Sigmoid colon (tissue), 7 donors: ENCODE data around the gene YWHAG. TPM values are rescaled to one million over a fixed set of nuclear protein-coding genes. Genes with fewer than 3 reads are reported as not detected.
A peak's percentile ranks its signal among the peaks of the same experiment; 100 is the strongest.

Experiments
- DNase-seq: peaks from one replicate; pipeline ENCODE4 v3.0.0-alpha.2; 2019
- H3K27ac ChIP-seq, 4 donors: fragments of 200-600 bp; sonication (generic); one replicate each; pipeline ENCODE4 v1.5.1; 2016 to 2019; ENCODE audit warnings: mild to moderate bottlenecking in 1 of 4
- H3K27me3 ChIP-seq, 3 donors: fragments of 200-600 bp; sonication (generic); one replicate each; pipeline ENCODE4 v1.5.1; 2019; ENCODE audit warnings: mild to moderate bottlenecking in 1 of 3
- H3K36me3 ChIP-seq, 4 donors: fragments of 200-600 bp; sonication (generic); one replicate each; pipeline ENCODE4 v1.5.1; 2016 to 2019
- H3K4me1 ChIP-seq, 4 donors: fragments of 200-600 bp; sonication (generic); one replicate each; pipeline ENCODE4 v1.5.1; 2017 to 2019
- H3K4me3 ChIP-seq, 4 donors: fragments of 200-600 bp; sonication (generic); one replicate each; pipeline ENCODE4 v1.5.1; 2017 to 2019; ENCODE audit warnings: mild to moderate bottlenecking in 2 of 4, moderate library complexity in 1 of 4
- H3K9me3 ChIP-seq, 4 donors: fragments of 200-600 bp in 3 of 4; sonication (generic) in 3 of 4; one replicate each; pipeline versions ENCODE4 v1.5.1 to v1.6.1; 2013 to 2019
- EP300 ChIP-seq, 4 donors: sonication (generic); formaldehyde crosslinking; IDR thresholded peaks; one replicate each; pipeline ENCODE4 v1.6.1; 2017; ENCODE audit warnings: antibody characterized with exemption in 4 of 4
- POLR2A ChIP-seq, 2 donors: fragments of 450-650 bp; IDR thresholded peaks; one replicate each; pipeline ENCODE4 v1.6.1; 2016; ENCODE audit warnings: antibody characterized with exemption in 2 of 2, mild to moderate bottlenecking in 2 of 2, moderate library complexity in 2 of 2
- POLR2AphosphoS5 ChIP-seq, 4 donors: sonication (generic); formaldehyde crosslinking; IDR thresholded peaks; one replicate each; pipeline ENCODE4 v1.6.1; 2017; ENCODE audit warnings: antibody characterized with exemption in 4 of 4
- WGBS, 2 donors: extraction: QIAGEN DNeasy Blood & Tissue Kit; methylation state at CpG; one replicate each; pipeline ENCODE4 v1.1.7; 2013; 5-methylcytosine and 5-hydroxymethylcytosine counted together
- intact Hi-C: fragments of 100-400 bp; cut with DNase I; formaldehyde crosslinking; loops from one replicate; pipeline ENCODE4 v1.15.1; 2023
- polyA plus RNA-seq, 3 donors: library from polyadenylated mRNA; stranded (reverse); fragments of 200-250 nt; gene quantifications; one replicate each; pipeline ENCODE4 v1.2.3, GENCODE V29; 2013
- total RNA-seq, 4 donors: library from RNA; depleted of rRNA; stranded (reverse); fragments of >200 nt; gene quantifications; one replicate each; pipeline ENCODE4 v1.1.0, GENCODE V29; 2016
- TF ChIP-seq, protein P1 (sequence below), 4 experiments: fragments of 450-650 bp in 3 of 4; fragments of 200-600 bp in 1 of 4; IDR thresholded peaks; one replicate each; pipeline ENCODE4 v1.5.1; 2016 to 2019; ENCODE audit warnings: antibody characterized with exemption in 4 of 4, mild to moderate bottlenecking in 3 of 4, moderate library complexity in 2 of 4
- donor health status: healthy with polysubstance abuse.
- donor health status: Bipolar disorder and iron deficiency.
- donor health status: healthy.

The YWHAG gene
- total and polyA plus RNA-seq, 7 donors = 42.5 to 64.0 (median 54.2) TPM

DNA sequence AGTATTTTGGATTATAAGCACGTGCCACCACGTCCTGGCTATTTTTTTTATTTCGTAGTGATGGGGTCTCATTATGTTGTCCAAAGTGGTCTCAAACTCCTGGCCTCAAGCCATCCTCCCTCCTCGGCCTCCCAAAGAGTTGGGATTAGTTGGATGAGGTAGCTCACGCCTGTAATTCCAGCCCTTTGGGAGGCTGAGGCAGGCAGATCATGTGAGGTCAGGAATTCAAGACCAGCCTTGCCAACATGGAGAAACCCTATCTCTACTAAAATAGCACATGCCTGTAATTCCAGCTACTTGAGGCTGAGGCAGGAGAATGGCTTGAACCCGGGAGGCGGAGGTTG is 21.8 kb upstream of the YWHAG start:
- intact Hi-C loops = no loop called here
- Histone ChIP-seq H3K9me3 (no peaks in the 10 kb centered on the region), H3K4me3 (peak overlapping the region; percentile 16 to 48 (median 43)), H3K36me3 (no peaks in the 10 kb centered on the region), H3K27me3 (no peaks in the 10 kb centered on the region), H3K27ac (peak overlapping the region; percentile 87 to 92 (median 88)), H3K4me1 (peaks cover 0 to 16% (median 13%) of the 10 kb centered on the region in 4 donors)
- TF ChIP-seq, protein P1, sequence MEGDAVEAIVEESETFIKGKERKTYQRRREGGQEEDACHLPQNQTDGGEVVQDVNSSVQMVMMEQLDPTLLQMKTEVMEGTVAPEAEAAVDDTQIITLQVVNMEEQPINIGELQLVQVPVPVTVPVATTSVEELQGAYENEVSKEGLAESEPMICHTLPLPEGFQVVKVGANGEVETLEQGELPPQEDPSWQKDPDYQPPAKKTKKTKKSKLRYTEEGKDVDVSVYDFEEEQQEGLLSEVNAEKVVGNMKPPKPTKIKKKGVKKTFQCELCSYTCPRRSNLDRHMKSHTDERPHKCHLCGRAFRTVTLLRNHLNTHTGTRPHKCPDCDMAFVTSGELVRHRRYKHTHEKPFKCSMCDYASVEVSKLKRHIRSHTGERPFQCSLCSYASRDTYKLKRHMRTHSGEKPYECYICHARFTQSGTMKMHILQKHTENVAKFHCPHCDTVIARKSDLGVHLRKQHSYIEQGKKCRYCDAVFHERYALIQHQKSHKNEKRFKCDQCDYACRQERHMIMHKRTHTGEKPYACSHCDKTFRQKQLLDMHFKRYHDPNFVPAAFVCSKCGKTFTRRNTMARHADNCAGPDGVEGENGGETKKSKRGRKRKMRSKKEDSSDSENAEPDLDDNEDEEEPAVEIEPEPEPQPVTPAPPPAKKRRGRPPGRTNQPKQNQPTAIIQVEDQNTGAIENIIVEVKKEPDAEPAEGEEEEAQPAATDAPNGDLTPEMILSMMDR (IDR thresholded peaks at IDR 0.05) = no peak
- TF ChIP-seq POLR2AphosphoS5 (IDR thresholded peaks at IDR 0.05) (no peak), POLR2A (IDR thresholded peaks at IDR 0.05) (no peak)
- no peak for DNase-seq
- 80 to 81% methylated on average over 7 of the region's 7 CpGs for WGBS, 2 donors

DNA sequence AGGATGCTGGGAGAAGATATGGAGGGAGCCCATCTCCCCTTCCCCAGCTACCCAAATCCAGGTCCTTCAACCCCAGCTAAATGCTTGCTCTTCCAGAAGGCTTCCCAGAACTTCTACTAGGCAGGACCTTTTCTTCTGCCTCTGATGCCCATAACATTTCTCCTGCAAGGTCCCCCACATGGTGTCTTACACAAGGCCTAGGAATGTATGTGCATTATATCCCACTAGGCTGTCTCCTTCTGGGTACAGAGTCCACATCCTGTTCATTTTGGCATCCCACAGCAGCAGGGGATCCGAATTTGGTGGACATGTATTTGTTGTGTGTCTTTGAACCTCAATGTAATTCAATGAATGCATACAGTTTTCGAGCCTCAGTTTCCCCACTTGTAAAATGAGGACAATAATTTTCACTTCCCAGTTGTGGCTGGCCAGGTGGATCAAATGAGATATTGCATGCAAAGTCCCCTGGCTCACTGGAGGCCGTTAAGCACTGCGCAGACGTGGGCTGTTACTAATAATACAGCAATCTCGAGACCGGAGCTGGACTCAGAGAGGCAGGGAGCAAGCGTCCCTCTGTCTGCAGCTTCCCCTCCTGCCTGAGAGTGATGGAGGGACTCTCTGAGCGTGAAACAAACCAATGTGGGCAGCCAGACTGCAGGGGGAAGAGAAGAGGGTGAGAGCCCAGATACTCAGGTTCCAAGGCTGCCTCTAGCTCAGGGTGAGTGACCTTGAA is 18.6 kb upstream of the YWHAG start:
- H3K4me3 ChIP-seq = no peak overlapping the region
- DNase-seq = no peak
- intact Hi-C loops = no loop called here
- peaks cover 0 to 29% (median 24%) of the 10 kb centered on the region in 4 donors for H3K4me1 ChIP-seq
- H3K9me3 ChIP-seq = no peaks in the 10 kb centered on the region
- no peaks in the 10 kb centered on the region for H3K27me3 ChIP-seq
- peak overlapping the region in 1 of 4 donors; percentile 34 for H3K27ac ChIP-seq
- no peak for TF ChIP-seq POLR2AphosphoS5 (IDR thresholded peaks at IDR 0.05)
- 80% methylated on average over 9 of the region's 9 CpGs for WGBS, 2 donors
- H3K36me3 ChIP-seq = no peaks in the 10 kb centered on the region

DNA sequence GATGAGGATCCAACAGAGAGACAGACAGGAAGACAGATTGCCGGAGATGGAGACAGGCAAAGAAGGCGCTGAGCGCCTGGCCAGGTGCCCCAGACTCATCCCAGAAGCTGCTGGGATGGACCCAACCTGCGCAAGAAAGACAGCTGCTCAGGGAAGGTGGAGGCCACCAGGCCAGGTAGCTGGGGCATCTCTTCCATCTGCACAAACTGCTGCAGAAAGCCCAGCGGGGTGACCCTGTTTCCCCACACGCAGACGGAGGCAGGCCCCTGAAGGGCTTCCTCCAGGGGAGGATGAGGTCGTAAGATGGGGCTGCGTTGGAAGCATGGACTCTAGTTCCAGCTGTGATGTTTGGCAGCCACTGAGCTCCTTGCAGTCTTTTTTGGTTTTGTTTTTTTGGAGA is 16.5 kb upstream of the YWHAG start:
- H3K27me3 ChIP-seq = no peaks in the 10 kb centered on the region
- H3K27ac ChIP-seq = no peak overlapping the region
- no peak overlapping the region for H3K4me3 ChIP-seq
- TF ChIP-seq POLR2A (IDR thresholded peaks at IDR 0.05) = no peak
- no peak for TF ChIP-seq POLR2AphosphoS5 (IDR thresholded peaks at IDR 0.05)
- TF ChIP-seq, protein P1 (IDR thresholded peaks at IDR 0.05) = no peak
- TF ChIP-seq EP300 (IDR thresholded peaks at IDR 0.05) = no peak
- peaks cover 0 to 24% (median 18%) of the 10 kb centered on the region in 4 donors for H3K4me1 ChIP-seq
- DNase-seq = no peak
- H3K36me3 ChIP-seq = no peaks in the 10 kb centered on the region
- 91% methylated on average over 9 of the region's 9 CpGs for WGBS, 2 donors
- H3K9me3 ChIP-seq = no peaks in the 10 kb centered on the region
- intact Hi-C loops = no loop called here

DNA sequence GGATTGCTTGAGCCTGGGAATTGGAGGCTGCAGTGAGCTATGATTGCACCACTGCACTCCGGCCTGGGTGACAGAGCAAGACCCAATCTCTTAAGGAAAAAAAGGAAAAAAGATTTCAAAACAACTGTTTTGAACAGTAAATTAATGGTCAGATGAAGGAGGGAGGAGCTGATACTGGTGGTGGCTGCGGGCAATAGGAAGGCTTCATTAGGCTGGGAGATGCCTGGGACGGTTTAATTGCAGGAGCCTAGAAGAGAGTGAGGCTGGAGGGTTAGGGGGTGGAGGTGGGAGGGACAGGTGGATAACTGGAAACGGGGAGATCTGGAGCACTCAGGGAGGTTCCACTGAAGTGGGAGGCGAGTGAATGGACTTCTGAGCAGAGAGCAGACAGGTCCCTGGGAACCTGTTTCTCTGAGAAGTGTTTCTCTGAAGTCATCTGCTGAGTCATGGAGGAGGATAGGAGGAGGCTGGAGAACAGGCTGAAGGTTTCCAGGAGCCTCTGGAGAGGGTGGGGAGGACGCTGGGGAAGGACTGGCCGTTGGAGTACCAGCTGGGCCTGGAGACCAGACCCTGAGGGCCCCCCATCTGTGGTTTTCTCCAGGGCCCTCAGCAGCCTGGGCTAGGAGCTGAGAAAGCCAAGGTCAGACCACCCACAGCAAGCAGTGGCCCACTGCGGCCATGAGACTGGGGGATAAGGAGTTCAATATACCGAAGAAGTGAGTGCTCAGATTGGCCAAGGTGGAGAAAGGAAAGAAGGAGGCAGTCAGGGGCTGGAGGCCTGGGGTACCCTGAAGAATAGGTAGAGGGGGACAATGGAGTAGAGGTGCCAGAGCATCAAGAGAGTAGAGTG is 14.4 kb upstream of the YWHAG start:
- TF ChIP-seq, protein P1 (IDR thresholded peaks at IDR 0.05) = no peak
- TF ChIP-seq POLR2AphosphoS5 (IDR thresholded peaks at IDR 0.05) (peak in 3 of 4 donors; percentile 19 to 53 (median 34)), POLR2A (IDR thresholded peaks at IDR 0.05) (no peak), EP300 (IDR thresholded peaks at IDR 0.05) (peak in 1 of 4 donors; percentile 58)
- intact Hi-C loops = no loop called here
- no peak for DNase-seq
- H3K27me3 ChIP-seq = no peaks in the 10 kb centered on the region
- H3K9me3 ChIP-seq = no peaks in the 10 kb centered on the region
- H3K36me3 ChIP-seq = no peaks in the 10 kb centered on the region
- peaks cover 0 to 13% (median 11%) of the 10 kb centered on the region in 4 donors for H3K4me1 ChIP-seq
- peak overlapping the region in 3 of 4 donors; percentile 30 to 76 (median 73) for H3K27ac ChIP-seq
- H3K4me3 ChIP-seq = no peak overlapping the region
- WGBS, 2 donors = 74 to 88% methylated on average over 9 of the region's 9 CpGs

DNA sequence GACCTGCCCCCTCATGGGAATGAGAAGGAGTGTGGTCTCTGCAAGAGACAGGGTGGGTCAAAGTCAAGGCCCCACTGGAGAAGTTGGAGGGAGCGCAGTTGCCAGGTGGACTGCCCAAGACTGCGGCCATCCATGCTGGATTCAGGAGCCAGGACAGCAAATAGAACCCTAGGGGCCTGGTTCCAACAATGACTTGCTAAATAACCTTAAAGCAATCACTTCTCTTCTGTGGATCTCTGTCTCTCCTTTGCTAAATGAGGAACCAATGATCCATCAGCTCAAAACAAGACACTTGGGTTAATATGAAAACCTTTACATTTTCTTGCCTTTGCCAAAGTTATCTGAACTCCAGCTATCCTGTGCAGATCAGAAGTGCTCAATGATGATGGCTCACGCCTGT is 12.6 kb upstream of the YWHAG start:
- no peak overlapping the region for H3K27ac ChIP-seq
- peaks cover 0 to 14% (median 11%) of the 10 kb centered on the region in 4 donors for H3K4me1 ChIP-seq
- no peaks in the 10 kb centered on the region for H3K9me3 ChIP-seq
- no peaks in the 10 kb centered on the region for H3K36me3 ChIP-seq
- H3K4me3 ChIP-seq = no peak overlapping the region
- H3K27me3 ChIP-seq = no peaks in the 10 kb centered on the region
- no peak for DNase-seq
- WGBS, 2 donors = 95 to 96% methylated on average over 3 of the region's 3 CpGs
- intact Hi-C loops = no loop called here
- TF ChIP-seq POLR2A (IDR thresholded peaks at IDR 0.05) (no peak), EP300 (IDR thresholded peaks at IDR 0.05) (no peak), POLR2AphosphoS5 (IDR thresholded peaks at IDR 0.05) (no peak)
- TF ChIP-seq, protein P1 (IDR thresholded peaks at IDR 0.05) = no peak
